Measurements from ENCODE around the gene TMEM40. TPM values are rescaled to one million over a fixed set of nuclear protein-coding genes. Genes with fewer than 3 reads are reported as not detected.

TMEM40 gene
- total RNA-seq, 1 experiment from 2014 or later, result not detected

GRCh38 chr3:12714278-12714677 is 44.8 kb downstream of the TMEM40 start:
- no peak for TF ChIP-seq CTCF (conservative IDR thresholded peaks at IDR 0.05)
- Histone ChIP-seq H4K5ac (ENCODE audit: insufficient read length, low read depth, low read length) (no peak overlapping the region), H2BK120ac (ENCODE audit: low read depth, low read length, poor library complexity, severe bottlenecking) (no peak overlapping the region), H3K9ac (ENCODE audit: extremely low read depth, insufficient read length, low read length) (no peak overlapping the region), H4K20me1 (ENCODE audit: control insufficient read depth, insufficient read depth, insufficient read length) (no peaks in the 10 kb centered on the region), H4K8ac (replicated peaks; ENCODE audit: insufficient read length, low read depth, low read length) (no peak overlapping the region), H3K79me1 (ENCODE audit: insufficient read depth, low read depth, low read length, poor library complexity, severe bottlenecking) (no peaks in the 10 kb centered on the region), H3K9me3 (ENCODE audit: control insufficient read depth, low read depth, low read length) (no peaks in the 10 kb centered on the region), H3K23me2 (ENCODE audit: insufficient read length, low read depth, low read length, poor library complexity, severe bottlenecking) (no peaks in the 10 kb centered on the region), H3K18ac (ENCODE audit: insufficient read length, low read depth, low read length) (no peak overlapping the region), H2AFZ (ENCODE audit: low read length) (no peak overlapping the region), H2BK20ac (ENCODE audit: low read depth, low read length, poor library complexity, severe bottlenecking) (no peak overlapping the region), H2BK5ac (ENCODE audit: insufficient read length, low read length) (no peak overlapping the region), H3K4me1 (ENCODE audit: insufficient read depth, low read length) (no peaks in the 10 kb centered on the region), H3K23ac (ENCODE audit: insufficient read length, low read depth, low read length) (no peak overlapping the region), H2BK15ac (ENCODE audit: low read depth, low read length) (no peak overlapping the region), H2BK12ac (ENCODE audit: insufficient read length, low read depth, low read length) (no peak overlapping the region), H3K14ac (ENCODE audit: insufficient read depth, low read length) (no peak overlapping the region), H4K91ac (ENCODE audit: insufficient read length, low read depth, low read length) (no peak overlapping the region), H3K27me3 (ENCODE audit: insufficient read depth, low read length) (no peaks in the 10 kb centered on the region), H3K79me2 (ENCODE audit: insufficient read depth, low read length) (no peaks in the 10 kb centered on the region), H2AK5ac (ENCODE audit: insufficient read length, low read length) (no peak overlapping the region), H3T11ph (ENCODE audit: low read length) (no peak overlapping the region), H3K56ac (ENCODE audit: insufficient read length, low read depth, low read length) (no peak overlapping the region), H3K27ac (ENCODE audit: insufficient read length, low read depth, low read length) (no peak overlapping the region), H3K4ac (ENCODE audit: low read depth, low read length) (no peak overlapping the region), H3K4me2 (ENCODE audit: insufficient read depth, insufficient read length, low read length) (no peak overlapping the region)
- Mint-ChIP-seq H3K4me3 (no peak overlapping the region), H3K36me3 (ENCODE audit: insufficient read depth in 1 of 3, low read depth in 3 of 3) (no peaks in the 10 kb centered on the region; a peak in 1 of 7 replicates), H3K9me3 (no peaks in the 10 kb centered on the region), H3K27ac (no peak overlapping the region), H3K27me3 (ENCODE audit: low read depth) (peaks cover 2% of the 10 kb centered on the region; the same call in 1 of the 2 replicates), H3K4me1 (peaks cover 0 to 5% of the 10 kb centered on the region in 2 experiments; a peak in 2 of 4 replicates)
- no CpG with 5 or more reads among the region's 4 CpGs for WGBS (ENCODE audit: extremely low coverage, insufficient read length, low lambda C conversion rate)
- DNase-seq, result no peak

Data from H9 (cell line).